ENCODE measurements around the gene CSGALNACT2.
"Not testable (repeated sequence)": the region's sequence is repeated elsewhere in the genome, so short reads cannot be mapped to it uniquely, and the experiment has no call there.

CSGALNACT2 gene

DNA sequence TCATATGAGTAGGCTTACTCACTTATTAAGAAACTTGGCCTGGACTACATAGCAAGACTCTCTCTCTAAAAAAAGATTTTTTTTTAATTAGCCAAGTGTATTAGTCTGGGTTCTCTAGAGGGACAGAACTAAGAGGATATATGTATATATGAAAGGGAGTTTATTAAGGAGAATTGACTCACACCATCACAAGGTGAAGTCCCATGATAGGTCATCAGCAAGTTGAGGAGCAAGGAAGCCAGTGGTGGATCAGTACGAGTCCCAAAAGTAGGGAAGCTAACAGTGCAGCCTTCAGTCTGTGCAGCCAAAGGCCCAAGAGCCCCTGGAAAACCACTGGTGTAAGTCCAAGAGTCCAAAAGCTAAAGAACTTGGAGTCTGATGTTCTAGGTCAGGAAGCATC is 7.7 kb downstream of the CSGALNACT2 start:
- not testable (repeated sequence) for DNase-seq

- no peak for DNase-seq
Observed at GRCh38 chr10:43151371-43151770, 13.1 kb downstream of the CSGALNACT2 start.

GRCh38 chr10:43153901-43154300 is 15.7 kb downstream of the CSGALNACT2 start:
- DNase-seq: no peak

DNA sequence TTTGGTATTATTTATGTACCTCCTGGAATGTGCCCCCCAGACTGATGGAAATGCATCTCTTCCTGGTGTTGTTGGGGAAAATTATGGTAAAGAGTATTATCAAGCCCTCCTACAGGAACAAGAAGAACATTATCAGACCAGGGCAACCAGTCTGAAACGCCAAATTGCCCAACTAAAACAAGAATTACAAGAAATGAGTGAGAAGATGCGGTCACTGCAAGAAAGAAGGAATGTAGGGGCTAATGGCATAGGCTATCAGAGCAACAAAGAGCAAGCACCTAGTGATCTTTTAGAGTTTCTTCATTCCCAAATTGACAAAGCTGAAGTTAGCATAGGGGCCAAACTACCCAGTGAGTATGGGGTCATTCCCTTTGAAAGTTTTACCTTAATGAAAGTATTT is 17.0 kb downstream of the CSGALNACT2 start:
- no peak for DNase-seq

- no peak for DNase-seq
Observed at GRCh38 chr10:43155741-43156140, 17.5 kb downstream of the CSGALNACT2 start.

- DNase-seq: no peak
Observed at GRCh38 chr10:43156590-43157341, 18.5 kb downstream of the CSGALNACT2 start.

DNA sequence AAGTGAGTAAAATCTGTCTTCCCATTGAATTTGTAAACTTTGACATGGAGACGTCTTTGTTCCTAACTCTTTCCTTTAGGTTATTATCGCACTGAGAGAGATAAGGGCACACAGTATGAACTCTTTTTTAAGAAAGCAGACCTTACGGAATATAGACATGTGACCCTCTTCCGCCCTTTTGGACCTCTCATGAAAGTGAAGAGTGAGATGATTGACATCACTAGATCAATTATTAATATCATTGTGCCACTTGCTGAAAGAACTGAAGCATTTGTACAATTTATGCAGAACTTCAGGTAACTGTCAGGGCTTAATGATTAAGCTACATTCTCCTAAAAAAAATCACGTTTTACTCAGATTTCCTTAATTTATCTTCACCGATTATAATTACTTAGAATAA is 20.4 kb downstream of the CSGALNACT2 start:
- no peak for DNase-seq

- no peak for DNase-seq
Observed at GRCh38 chr10:43160046-43160920, 22.0 kb downstream of the CSGALNACT2 start.

DNA sequence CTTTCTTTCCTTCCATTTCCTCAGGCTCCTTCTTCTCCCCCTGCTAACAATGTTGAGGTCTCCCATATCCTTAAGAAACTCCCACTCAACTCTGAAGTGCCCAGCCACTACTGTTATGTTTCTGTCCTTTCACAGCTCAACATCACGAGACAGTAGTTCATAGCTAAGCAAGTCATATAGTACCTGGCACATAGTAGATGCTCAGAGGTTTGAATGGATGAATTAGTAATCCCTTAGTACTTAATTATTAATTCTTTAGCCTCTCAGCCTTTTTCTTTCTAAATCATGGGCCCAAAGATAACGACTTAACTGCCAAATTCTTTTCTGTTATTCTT is 22.6 kb downstream of the CSGALNACT2 start:
- DNase-seq: no peak

DNA sequence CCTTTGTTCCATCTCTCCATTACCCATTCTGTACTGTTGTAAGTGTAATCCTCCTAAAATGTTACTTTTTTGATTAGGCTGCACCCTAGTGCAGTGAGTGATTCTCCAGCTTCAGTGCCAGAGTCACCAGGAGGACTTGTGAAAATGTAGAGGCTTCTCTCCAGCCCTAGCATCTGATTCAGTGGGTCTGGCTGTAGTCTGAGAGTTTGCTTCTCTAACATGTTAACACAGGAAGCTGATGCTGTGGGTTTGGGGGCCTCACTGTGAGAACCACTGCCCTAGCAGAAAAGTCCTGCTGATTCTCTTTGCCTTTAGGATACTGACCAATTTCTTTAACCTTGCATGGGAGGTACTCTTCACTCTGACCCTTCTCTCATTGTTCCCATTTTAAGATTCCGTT is 24.4 kb downstream of the CSGALNACT2 start:
- DNase-seq: no peak

DNA sequence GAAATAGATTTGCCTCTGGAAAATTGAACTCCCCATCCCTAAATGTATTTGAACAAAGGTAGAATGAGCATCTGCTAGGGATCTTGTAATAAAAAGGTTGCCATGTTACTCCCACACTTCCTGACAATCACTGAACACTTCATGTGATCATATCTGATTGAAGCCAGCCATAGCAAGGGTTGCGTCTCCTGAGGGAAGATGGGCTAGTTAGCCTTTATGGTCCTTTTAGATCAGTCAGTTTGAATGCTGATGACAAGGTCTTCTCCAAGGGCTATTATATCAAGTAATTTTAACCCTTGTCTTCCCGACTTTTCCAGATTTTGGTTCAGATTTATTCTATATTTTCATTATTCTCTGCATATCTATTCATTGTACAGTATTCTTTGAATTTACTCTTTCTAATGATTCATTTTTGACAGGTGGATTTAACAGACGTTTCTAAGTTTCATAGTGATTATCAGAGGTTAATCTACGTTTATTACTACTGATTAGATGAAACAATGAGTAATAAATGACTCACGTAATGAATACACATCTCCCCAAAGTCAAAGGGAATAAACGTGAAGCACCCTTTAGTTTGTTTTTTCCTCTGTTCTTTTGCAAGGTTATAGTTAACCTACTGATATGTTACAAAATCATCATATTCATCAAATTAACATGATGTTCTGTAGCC is 28.1 kb downstream of the CSGALNACT2 start:
- DNase-seq: no peak

- DNase-seq: no peak
Observed at GRCh38 chr10:43166880-43167497, 28.7 kb downstream of the CSGALNACT2 start.

GRCh38 chr10:43167498-43167889 is 29.2 kb downstream of the CSGALNACT2 start:
- no peak for DNase-seq

DNA sequence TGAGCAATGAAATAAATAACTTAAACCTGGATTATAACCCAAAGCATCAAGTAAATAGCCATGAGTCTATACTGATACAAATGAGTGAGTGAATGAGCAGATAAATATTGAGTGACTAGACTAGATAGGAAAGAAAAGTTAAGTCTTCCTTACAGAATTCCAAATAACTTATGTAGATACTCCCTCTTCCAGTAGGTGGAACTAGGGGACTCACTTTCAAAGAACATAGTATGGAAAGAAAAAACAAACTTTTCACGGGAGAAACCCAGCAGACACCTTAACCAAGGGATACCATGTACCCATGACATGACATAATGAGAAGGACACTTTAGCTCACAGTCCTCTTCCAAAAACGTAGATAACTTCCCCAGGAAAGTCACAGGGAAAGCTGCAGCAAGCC is 32.2 kb downstream of the CSGALNACT2 start:
- no peak for DNase-seq

DNA sequence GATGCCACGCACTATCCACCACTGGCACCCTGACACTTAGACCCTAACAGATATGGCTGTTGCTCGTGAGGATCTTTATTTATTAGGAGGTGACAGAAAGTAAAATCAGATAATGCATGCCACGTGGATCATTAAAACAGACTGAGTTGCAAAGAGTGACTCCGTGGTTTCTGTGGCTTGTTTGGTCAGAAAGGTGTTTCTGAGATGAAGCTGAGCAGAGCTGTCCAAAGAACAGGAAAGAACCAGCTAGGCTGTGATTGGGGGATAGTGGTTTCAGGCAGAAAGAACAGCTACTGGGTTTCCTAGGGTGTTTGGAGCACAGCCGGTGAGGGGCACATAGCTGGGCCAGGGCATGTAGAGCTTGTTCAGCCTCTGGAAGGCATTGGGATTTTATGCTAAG is 34.4 kb downstream of the CSGALNACT2 start:
- DNase-seq: no peak

GRCh38 chr10:43173120-43173519 is 34.9 kb downstream of the CSGALNACT2 start:
- no peak for DNase-seq

GRCh38 chr10:43174969-43175368 is 36.7 kb downstream of the CSGALNACT2 start:
- DNase-seq: no peak

DNA sequence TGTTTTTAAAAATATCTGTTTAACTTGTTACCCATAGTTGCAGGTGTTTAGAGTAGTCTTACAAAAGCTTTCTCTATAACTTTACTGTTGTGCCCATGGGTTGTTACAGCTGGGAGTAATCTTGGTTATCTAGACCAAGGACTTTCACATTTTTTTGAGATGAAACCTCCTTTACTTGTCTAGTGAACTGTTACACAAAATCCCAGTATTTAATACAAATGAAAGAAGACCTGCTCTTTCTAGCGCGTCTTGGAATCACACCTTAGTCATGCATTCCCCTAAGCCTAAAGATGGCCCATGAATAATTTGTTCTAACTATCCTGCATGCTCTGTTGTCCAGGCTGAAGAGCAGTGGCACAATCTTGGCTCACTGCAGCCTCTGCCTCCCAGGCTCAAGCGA is 38.0 kb downstream of the CSGALNACT2 start:
- DNase-seq: no peak

DNA sequence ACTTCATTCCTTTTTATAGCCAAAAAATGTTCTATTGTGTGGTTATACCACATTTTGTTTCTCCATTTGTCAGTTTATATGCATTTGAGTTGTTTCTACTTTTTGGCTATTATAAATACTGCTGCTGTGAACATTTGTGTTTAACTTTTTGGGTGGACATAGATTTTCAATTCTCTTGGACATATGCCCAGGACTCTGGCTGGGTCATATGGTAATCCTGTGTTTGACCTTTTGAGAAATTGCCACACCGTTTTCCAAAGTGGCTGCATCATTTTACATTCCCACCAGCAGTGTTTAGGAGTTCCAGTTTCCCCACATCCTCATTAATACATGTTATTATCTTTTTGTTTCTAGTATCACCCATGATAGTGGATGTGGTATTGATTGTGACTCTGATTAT is 39.4 kb downstream of the CSGALNACT2 start:
- no peak for DNase-seq

DNA sequence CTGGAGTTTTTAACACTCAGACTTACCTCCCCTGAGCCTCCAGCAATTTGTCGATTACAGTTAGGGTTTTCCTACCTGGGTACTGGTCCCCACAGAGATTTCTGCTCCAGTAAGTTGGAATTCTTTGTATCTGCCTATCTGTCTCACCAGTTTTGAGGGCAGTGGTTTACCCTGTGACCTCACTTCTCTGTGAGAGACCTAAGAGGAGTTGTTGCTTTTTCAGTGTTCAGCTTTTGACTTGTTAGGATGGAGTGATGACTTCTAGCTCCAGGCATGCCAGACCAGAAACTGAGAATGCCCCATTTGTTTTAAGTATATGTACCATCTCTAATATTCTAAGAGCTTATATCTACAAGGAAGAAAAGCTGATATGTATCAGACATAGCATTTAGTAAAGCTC is 42.9 kb downstream of the CSGALNACT2 start:
- no peak for DNase-seq

DNA sequence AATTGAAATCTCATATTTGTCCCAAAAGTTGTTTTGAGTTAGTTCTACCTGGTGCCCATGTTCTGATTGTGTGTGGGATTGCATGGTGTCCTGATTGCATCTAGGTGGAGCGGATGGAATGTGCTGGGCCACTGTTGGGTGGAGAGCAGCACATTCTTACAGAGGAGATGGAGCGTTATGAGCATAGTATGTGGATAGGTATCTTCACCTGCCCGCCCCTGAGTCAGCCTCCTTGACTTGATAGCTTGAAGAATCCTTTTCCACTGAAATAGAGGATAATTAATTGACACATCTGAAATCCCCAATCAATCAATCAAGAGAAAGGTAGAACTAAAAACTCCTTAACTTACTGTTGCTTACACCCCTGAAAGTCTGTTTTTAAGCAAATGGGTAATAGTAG is 45.5 kb downstream of the CSGALNACT2 start:
- DNase-seq: not testable (repeated sequence)

DNA sequence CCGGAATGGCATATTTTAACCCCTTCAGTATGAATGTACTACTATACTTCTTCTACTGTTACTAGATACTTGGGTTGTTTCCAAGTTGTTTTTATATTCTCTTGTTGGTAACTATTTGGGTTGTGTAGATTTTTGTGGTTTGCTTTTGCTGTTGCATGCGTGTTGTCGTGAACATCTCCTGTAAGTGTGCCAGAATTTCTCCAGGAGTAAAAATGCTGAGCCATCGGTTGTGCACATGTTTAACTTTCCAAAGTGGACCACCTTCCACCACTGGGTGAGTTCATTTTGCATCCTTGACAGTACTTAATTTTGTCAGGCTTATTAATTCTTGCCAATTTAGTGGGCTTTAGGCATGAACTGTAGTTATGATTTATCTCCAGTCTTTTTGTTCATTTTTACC is 47.9 kb downstream of the CSGALNACT2 start:
- DNase-seq: no peak

GRCh38 chr10:43187213-43187612 is 49.0 kb downstream of the CSGALNACT2 start:
- no peak for DNase-seq
